A549 (cell line): ENCODE data around the gene BAK1. TPM values are rescaled to one million over a fixed set of nuclear protein-coding genes. Genes with fewer than 3 reads are reported as not detected.

Experiments
- ATAC-seq, 2 experiments: fragments of 200-7000 bp in 1 of 2; fragments of >200 bp in 1 of 2; cut with Nextera tagmentation in 1 of 2; cut with Tn5 transposase in 1 of 2; 3 replicates each; pipeline versions ENCODE4 v1.8.0 to v1.9.1; 2018 to 2020; ENCODE audit warnings: mild to moderate bottlenecking in 1 of 2, moderate library complexity in 1 of 2
- CTCF ChIA-PET: fragments of 300-600 bp; sonication (Branson Sonifier 250); formaldehyde crosslinking; extraction: SDS; loops from one replicate; lab custom pipeline; 2021; ENCODE audit warnings: antibody characterized with exemption, inconsistent platforms; lab: Yijun Ruan, JAX
- POLR2A ChIA-PET: fragments of 350-600 bp; formaldehyde crosslinking; extraction: SDS; loops from one replicate; lab custom pipeline; 2021; ENCODE audit warnings: antibody characterized with exemption, inconsistent platforms; lab: Yijun Ruan, JAX
- DNase-seq, 2 experiments: peaks; one replicate each; pipeline versions ENCODE4 v3.0.0 to v3.0.0-alpha.2; 2011 to 2016; ENCODE audit warnings: low read depth in 1 of 2, low spot score in 1 of 2
- FAIRE-seq: peaks from 2 replicates; lab custom pipeline; 2011; peaks lifted over from hg19 to GRCh38; lab: Jason Lieb, UNC
- H3K27ac ChIP-seq, 2 experiments: fragments of >200 bp; sonication (Bioruptor Twin); formaldehyde crosslinking; 3 replicates each; pipeline ENCODE4 v1.5.1; 2016 to 2017
- H3K4me1 ChIP-seq: fragments of >200 bp; sonication (Bioruptor Twin); formaldehyde crosslinking; 3 replicates; pipeline ENCODE4 v1.6.1; 2016
- H3K4me2 ChIP-seq: fragments of >200 bp; sonication (Bioruptor Twin); formaldehyde crosslinking; 3 replicates; pipeline ENCODE4 v1.6.1; 2016
- H3K4me3 ChIP-seq: fragments of >200 bp; sonication (Bioruptor Twin); formaldehyde crosslinking; 3 replicates; pipeline ENCODE4 v1.5.1; 2016
- H3K9me3 ChIP-seq: fragments of >200 bp; sonication (Bioruptor Twin); formaldehyde crosslinking; 3 replicates; pipeline ENCODE4 v1.6.1; 2016
- BHLHE40 ChIP-seq: IDR thresholded peaks from 2 replicates; pipeline ENCODE4 v1.6.1; 2012; ENCODE audit warnings: low read depth, low read length, inconsistent platforms
- CBX8 ChIP-seq: fragments of 200-600 bp; sonication (generic); IDR thresholded peaks from 2 replicates; pipeline ENCODE4 v1.6.1; 2016
- E2F6 ChIP-seq: IDR thresholded peaks from 2 replicates; pipeline ENCODE4 v1.6.1; 2012; ENCODE audit warnings: low read depth, borderline replicate concordance
- ELK1 ChIP-seq: fragments of 150-350 bp; IDR thresholded peaks from 2 replicates; pipeline ENCODE4 v1.6.1; 2014; ENCODE audit warnings: low read depth, mild to moderate bottlenecking, low read length
- EP300 ChIP-seq, 2 experiments: fragments of >200 bp; sonication (Bioruptor Twin); formaldehyde crosslinking; IDR thresholded peaks; 2 replicates in 1 of 2; 3 replicates in 1 of 2; pipeline ENCODE4 v1.6.1; 2016 to 2017
- FOSB ChIP-seq: fragments of 250-450 bp; sonication (Bioruptor Pico); IDR thresholded peaks from 2 replicates; pipeline ENCODE4 v1.5.0; 2020; ENCODE audit warnings: mild to moderate bottlenecking, moderate library complexity
- FOSL2 ChIP-seq, 2 experiments: fragments of 450-650 bp in 1 of 2; fragments of >200 bp in 1 of 2; sonication (Bioruptor Twin) in 1 of 2; formaldehyde crosslinking; IDR thresholded peaks; 2 replicates each; pipeline versions ENCODE4 v1.5.0 to v1.6.1; 2016 to 2020; ENCODE audit warnings: mild to moderate bottlenecking in 1 of 2, moderate library complexity in 1 of 2
- HDAC2 ChIP-seq: fragments of 200-600 bp; sonication (generic); IDR thresholded peaks from 2 replicates; pipeline ENCODE4 v1.6.1; 2016
- HES2 ChIP-seq: fragments of >200 bp; sonication (Bioruptor Twin); formaldehyde crosslinking; IDR thresholded peaks from 2 replicates; pipeline ENCODE4 v1.6.1; 2016
- JUN ChIP-seq, 2 experiments: fragments of >200 bp; sonication (Bioruptor Twin); formaldehyde crosslinking; IDR thresholded peaks; 2 replicates in 1 of 2; 3 replicates in 1 of 2; pipeline ENCODE4 v1.6.1; 2016 to 2017
- KDM1A ChIP-seq: fragments of 200-600 bp; sonication (generic); IDR thresholded peaks from 2 replicates; pipeline ENCODE4 v1.6.1; 2016; ENCODE audit warnings: low read depth, mild to moderate bottlenecking
- MAFK ChIP-seq: fragments of 450-650 bp; IDR thresholded peaks from 2 replicates; pipeline ENCODE4 v1.6.1; 2014; ENCODE audit not compliant: partially characterized antibody
- MYC ChIP-seq: IDR thresholded peaks from 2 replicates; pipeline ENCODE4 v1.6.1; 2012; ENCODE audit warnings: mild to moderate bottlenecking, inconsistent platforms, low read length, improper control_type of control experiment, borderline replicate concordance
- NR3C1 ChIP-seq: fragments of >200 bp; sonication (Bioruptor Twin); formaldehyde crosslinking; IDR thresholded peaks from 3 replicates; pipeline ENCODE4 v1.6.1; 2017
- PBX3 ChIP-seq: IDR thresholded peaks from 2 replicates; pipeline ENCODE4 v1.6.1; 2012
- POLR2A ChIP-seq: IDR thresholded peaks from 2 replicates; pipeline ENCODE4 v1.6.1; 2012; ENCODE audit warnings: mild to moderate bottlenecking, low read length
- RNF2 ChIP-seq: fragments of 200-600 bp; sonication (generic); IDR thresholded peaks from 2 replicates; pipeline ENCODE4 v1.6.1; 2016; ENCODE audit warnings: low read depth, mild to moderate bottlenecking, antibody characterized with exemption, moderate library complexity, borderline replicate concordance
- TFCP2L1 ChIP-seq: fragments of 250-450 bp; sonication (Bioruptor Pico); IDR thresholded peaks from 2 replicates; pipeline ENCODE4 v1.5.0; 2021; ENCODE audit warnings: mild to moderate bottlenecking
- ZFP36 ChIP-seq: fragments of 450-650 bp; IDR thresholded peaks from 2 replicates; pipeline ENCODE4 v1.6.1; 2014; ENCODE audit warnings: borderline replicate concordance; ENCODE audit not compliant: partially characterized antibody
- ZNF302 ChIP-seq: fragments of 250-450 bp; sonication (Bioruptor Pico); IDR thresholded peaks from 2 replicates; pipeline ENCODE4 v1.9.0; 2021; ENCODE audit warnings: inconsistent platforms, mild to moderate bottlenecking, moderate library complexity
- ZSCAN20 ChIP-seq: fragments of 250-450 bp; sonication (Bioruptor Pico); IDR thresholded peaks from 2 replicates; pipeline ENCODE4 v1.8.0; 2022; ENCODE audit warnings: mild to moderate bottlenecking, moderate library complexity
- WGBS: methylation state at CpG from one replicate; pipeline ENCODE4 v1.1.6; 2017; ENCODE audit errors: missing lambda C conversion rate; 5-methylcytosine and 5-hydroxymethylcytosine counted together
- polyA plus RNA-seq, 4 experiments: library from polyadenylated mRNA; depleted of rRNA in 3 of 4; stranded (reverse); fragments of >200 nt; fragmentation: RNase III in 1 of 4; extraction: RNeasy Plus Mini Kit Qiagen cat#74134 plus additional on column Dnase treatment in 1 of 4; gene quantifications; 2 replicates in 3 of 4; 3 replicates in 1 of 4; pipeline ENCODE4 v1.2.3, GENCODE V29; 2011 to 2017

BAK1 gene
- polyA plus RNA-seq, 2 of the 4 experiments (the other 2 are of a cell fraction), result 11.9 to 19.0 TPM

GRCh38 chr6:33610067-33610466 is 30.0 kb upstream of the BAK1 start:
- CTCF ChIA-PET, result interaction anchor here (0.9 to 2.2 kb wide), 3 partner anchors 20 to 62 kb away, joined by 3 to 13 read pairs (median 3); no protein-coding TSS in a partner anchor
- Histone ChIP-seq H3K4me1 (peaks cover 75% of the 10 kb centered on the region), H3K27ac (peak overlapping the region; percentile 22 to 88; a peak in 5 of 6 replicates), H3K4me3 (no peak overlapping the region), H3K4me2 (peak overlapping the region; percentile 25; the same call in 1 of the 3 replicates), H3K9me3 (no peaks in the 10 kb centered on the region)
- ATAC-seq, result peak in 1 of 2 experiments; percentile 29; a peak in 3 of 6 replicates
- DNase-seq, result no peak
- POLR2A ChIA-PET, result interaction anchor here (1.3 kb wide), 1 partner anchor 11 kb away, joined by 3 read pairs; the partner anchor contains the start of gene ITPR3
- no peak for FAIRE-seq
- WGBS, result 66% methylated on average over 4 of the region's 4 CpGs
- TF ChIP-seq NR3C1 (no peak), FOSL2 (IDR thresholded peaks at IDR 0.05) (no peak), FOSL2 (CRISPR knock-in tag; IDR thresholded peaks at IDR 0.05) (no peak), ELK1 (no peak), KDM1A (no peak), E2F6 (no peak), MAFK (no peak)

GRCh38 chr6:33609528-33609927 is 29.5 kb upstream of the BAK1 start:
- ChIA-PET POLR2A (interaction anchor here (1.3 kb wide), 1 partner anchor 11 kb away, joined by 3 read pairs; the partner anchor contains the start of gene ITPR3), CTCF (interaction anchor here (1.2 to 2.0 kb wide), 2 partner anchors 24 to 63 kb away, joined by 3 to 6 read pairs; no protein-coding TSS in a partner anchor)
- DNase-seq (no peak), FAIRE-seq (no peak), ATAC-seq (peak in 1 of 2 experiments; percentile 38; a peak in 3 of 6 replicates)
- Histone ChIP-seq H3K27ac (peak overlapping the region; percentile 22 to 88), H3K9me3 (no peaks in the 10 kb centered on the region), H3K4me1 (peaks cover 81% of the 10 kb centered on the region), H3K4me3 (no peak overlapping the region), H3K4me2 (peak overlapping the region; percentile 25)
- TF ChIP-seq ZFP36, result no peak
- TF ChIP-seq CBX8, result no peak
- TF ChIP-seq RNF2, result no peak
- no peak for TF ChIP-seq E2F6
- TF ChIP-seq FOSB (CRISPR knock-in tag), result no peak
- no peak for TF ChIP-seq TFCP2L1 (CRISPR knock-in tag)
- no peak for TF ChIP-seq EP300 (IDR thresholded peaks at IDR 0.05)
- TF ChIP-seq POLR2A, result no peak
- TF ChIP-seq MYC, result no peak
- no peak for TF ChIP-seq PBX3
- TF ChIP-seq BHLHE40, result no peak
- no peak for TF ChIP-seq HES2
- no peak for TF ChIP-seq ZSCAN20 (CRISPR knock-in tag)
- no peak for TF ChIP-seq HDAC2
- TF ChIP-seq JUN (IDR thresholded peaks at IDR 0.05), result no peak
- no peak for TF ChIP-seq ZNF302
- TF ChIP-seq NR3C1, result no peak
- WGBS, result 30% methylated on average over 6 of the region's 6 CpGs
